BJ (cell line): ENCODE measurements around the gene DDX54. TPM values are rescaled to one million over a fixed set of nuclear protein-coding genes. Genes with fewer than 3 reads are reported as not detected.

Source experiments
- CTCF ChIA-PET: fragments of 350-600 bp; formaldehyde crosslinking; extraction: SDS; loops from one replicate; lab custom pipeline; 2021; ENCODE audit warnings: antibody characterized with exemption, inconsistent platforms; lab: Yijun Ruan, JAX
- POLR2A ChIA-PET: fragments of 300-600 bp; sonication (Branson Sonifier 250); formaldehyde crosslinking; extraction: SDS; loops from one replicate; lab custom pipeline; 2021; ENCODE audit warnings: antibody characterized with exemption; lab: Charles Lee
- DNase-seq: peaks from one replicate; pipeline ENCODE4 v3.0.0-alpha.2; 2011; ENCODE audit warnings: low read depth
- H3K27me3 ChIP-seq: 2 replicates; pipeline ENCODE4 v1.6.0; 2011; ENCODE audit warnings: low read length; ENCODE audit not compliant: control insufficient read depth, insufficient read depth
- H3K36me3 ChIP-seq: 2 replicates; pipeline ENCODE4 v1.5.1; 2011; ENCODE audit warnings: low read length; ENCODE audit not compliant: control insufficient read depth, insufficient read depth
- H3K4me3 ChIP-seq: 2 replicates; pipeline ENCODE4 v1.5.1; 2011; ENCODE audit warnings: low read depth, mild to moderate bottlenecking, control low read depth, low read length
- CTCF ChIP-seq: IDR thresholded peaks from 2 replicates; pipeline ENCODE4 v1.5.1; 2011; ENCODE audit warnings: low read depth, mild to moderate bottlenecking, control low read depth, inconsistent platforms, low read length, moderate library complexity; ENCODE audit not compliant: insufficient read depth
- polyA plus RNA-seq: library from polyadenylated mRNA; depleted of rRNA; stranded (reverse); fragments of >200 nt; gene quantifications from 2 replicates; pipeline ENCODE4 v1.2.3, GENCODE V29; 2011; rRNA removed
- small RNA-seq: library from RNA; depleted of rRNA; stranded (forward); fragments of <200 nt; gene quantifications from one replicate; pipeline ENCODE3, GENCODE V24; 2012; ENCODE audit warnings: low replicate concordance, low read depth; ENCODE audit not compliant: insufficient read length

The DDX54 gene
- polyA plus RNA-seq, 1 experiment, result 54.7 TPM

GRCh38 chr12:113109872-113110599 is 75.2 kb downstream of the DDX54 start:
- no peaks in the 10 kb centered on the region; the same call in 1 of the 2 replicates for H3K27me3 ChIP-seq
- no peak for TF ChIP-seq CTCF
- H3K36me3 ChIP-seq, result no peaks in the 10 kb centered on the region
- no peak for DNase-seq
- no peak overlapping the region for H3K4me3 ChIP-seq
- ChIA-PET POLR2A (no interaction called here), CTCF (interaction anchor here (1.0 kb wide), 2 partner anchors 12 to 64 kb away, joined by 3 to 4 read pairs; no protein-coding TSS in a partner anchor)

GRCh38 chr12:113109360-113109759 is 75.9 kb downstream of the DDX54 start:
- ChIA-PET POLR2A (no interaction called here), CTCF (interaction anchor here (1.0 kb wide), 1 partner anchor 11 kb away, joined by 4 read pairs; no protein-coding TSS in a partner anchor)
- no peak for DNase-seq
- no peaks in the 10 kb centered on the region for H3K36me3 ChIP-seq
- H3K4me3 ChIP-seq, result no peak overlapping the region
- no peak for TF ChIP-seq CTCF
- no peaks in the 10 kb centered on the region for H3K27me3 ChIP-seq

- DNase-seq, result no peak
- ChIA-PET POLR2A (no interaction called here), CTCF (no interaction called here)
- Histone ChIP-seq H3K4me3 (no peak overlapping the region), H3K27me3 (0 out of 2 replicates have a peak, but pooled peaks cover 1% of the 10 kb centered on the region), H3K36me3 (no peaks in the 10 kb centered on the region)
- TF ChIP-seq CTCF, result no peak
Measured at GRCh38 chr12:113108308-113108707, 77.0 kb downstream of the DDX54 start.

Small RNA genes within 50 kb of the gene (small RNA-seq; reads per million reads assigned to genes)
- gene MIR7106 (not detected), gene RF00019 (not detected)

Other genes starting within 250 kb of the DDX54 start
- gene OAS3, start 247.0 kb downstream of the DDX54 start, polyA plus RNA-seq, result 3.7 and 6.7 TPM in 2 replicates
- gene OAS2, start 207.0 kb downstream of the DDX54 start, polyA plus RNA-seq, result 1.2 and 1.9 TPM in 2 replicates
- gene DTX1, start 128.7 kb downstream of the DDX54 start, polyA plus RNA-seq, result not detected in 2 replicates
- gene RASAL1, start 49.7 kb downstream of the DDX54 start, polyA plus RNA-seq, result not detected in 2 replicates
- gene CFAP73, start 35.8 kb downstream of the DDX54 start, polyA plus RNA-seq, result not detected in 2 replicates
- 13.2 and 19.4 TPM in 2 replicates for gene RITA1, start 243 bp upstream of the DDX54 start, polyA plus RNA-seq
- 17.4 and 31.9 TPM in 2 replicates for gene TPCN1, start 36.0 kb upstream of the DDX54 start, polyA plus RNA-seq
- 14.4 and 27.3 TPM in 2 replicates for gene SLC8B1, start 149.6 kb upstream of the DDX54 start, polyA plus RNA-seq
- 20.1 and 30.9 TPM in 2 replicates for gene PLBD2, start 173.1 kb upstream of the DDX54 start, polyA plus RNA-seq
- gene SDS, start 218.4 kb upstream of the DDX54 start, polyA plus RNA-seq, result not detected in 2 replicates
- gene SDSL, start 236.9 kb upstream of the DDX54 start, polyA plus RNA-seq, result 8.6 and 13.2 TPM in 2 replicates